ENCODE data around the gene TUT1. TPM values are rescaled to one million over a fixed set of nuclear protein-coding genes. Genes with fewer than 3 reads are reported as not detected.

The TUT1 gene
- total RNA-seq, 1 experiment from 2014 or later: 20.7 TPM

DNA sequence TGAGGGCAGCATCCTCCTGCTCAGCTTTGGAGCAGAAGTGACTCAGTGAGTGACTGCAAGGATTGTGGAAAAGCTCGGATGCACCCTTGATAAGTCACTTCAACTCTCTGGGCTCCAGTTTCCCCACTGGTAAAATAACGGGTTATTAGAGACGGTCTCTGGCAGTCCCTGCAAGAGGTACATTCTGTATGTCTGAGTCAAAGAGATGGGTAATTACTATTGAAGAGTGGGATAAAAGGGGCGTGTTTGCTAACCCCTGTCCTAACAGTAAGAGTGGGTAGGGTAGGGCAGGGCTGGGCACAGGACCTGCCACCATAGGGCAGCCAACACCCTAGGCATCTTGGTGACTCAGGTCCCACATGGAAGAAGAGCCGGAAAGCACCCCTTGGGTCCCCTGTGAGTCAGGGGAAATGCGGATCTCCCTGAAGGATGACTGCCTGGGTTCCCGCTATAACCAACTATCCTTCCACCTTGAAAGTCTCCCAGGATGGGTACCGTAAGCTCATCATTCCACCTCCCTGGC lies 37.4 kb downstream of the TUT1 start:
- peak overlapping the region; percentile 44 for H3K4me2 ChIP-seq (ENCODE audit: insufficient read depth, insufficient read length, low read length)
- H3K9me3 ChIP-seq (ENCODE audit: control insufficient read depth, low read depth, low read length): no peaks in the 10 kb centered on the region
- H3K56ac ChIP-seq (ENCODE audit: insufficient read length, low read depth, low read length): no peak overlapping the region
- H4K8ac ChIP-seq (replicated peaks; ENCODE audit: insufficient read length, low read depth, low read length): no peak overlapping the region
- WGBS (ENCODE audit: extremely low coverage, insufficient read length, low lambda C conversion rate): no CpG with 5 or more reads among the region's 8 CpGs
- TF ChIP-seq, protein P1, sequence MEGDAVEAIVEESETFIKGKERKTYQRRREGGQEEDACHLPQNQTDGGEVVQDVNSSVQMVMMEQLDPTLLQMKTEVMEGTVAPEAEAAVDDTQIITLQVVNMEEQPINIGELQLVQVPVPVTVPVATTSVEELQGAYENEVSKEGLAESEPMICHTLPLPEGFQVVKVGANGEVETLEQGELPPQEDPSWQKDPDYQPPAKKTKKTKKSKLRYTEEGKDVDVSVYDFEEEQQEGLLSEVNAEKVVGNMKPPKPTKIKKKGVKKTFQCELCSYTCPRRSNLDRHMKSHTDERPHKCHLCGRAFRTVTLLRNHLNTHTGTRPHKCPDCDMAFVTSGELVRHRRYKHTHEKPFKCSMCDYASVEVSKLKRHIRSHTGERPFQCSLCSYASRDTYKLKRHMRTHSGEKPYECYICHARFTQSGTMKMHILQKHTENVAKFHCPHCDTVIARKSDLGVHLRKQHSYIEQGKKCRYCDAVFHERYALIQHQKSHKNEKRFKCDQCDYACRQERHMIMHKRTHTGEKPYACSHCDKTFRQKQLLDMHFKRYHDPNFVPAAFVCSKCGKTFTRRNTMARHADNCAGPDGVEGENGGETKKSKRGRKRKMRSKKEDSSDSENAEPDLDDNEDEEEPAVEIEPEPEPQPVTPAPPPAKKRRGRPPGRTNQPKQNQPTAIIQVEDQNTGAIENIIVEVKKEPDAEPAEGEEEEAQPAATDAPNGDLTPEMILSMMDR (conservative IDR thresholded peaks at IDR 0.05): no peak
- H2AFZ ChIP-seq (ENCODE audit: low read length): no peak overlapping the region
- no peak overlapping the region for H3T11ph ChIP-seq (ENCODE audit: low read length)
- H2BK20ac ChIP-seq (ENCODE audit: low read depth, low read length, poor library complexity, severe bottlenecking): no peak overlapping the region
- no peak overlapping the region for H3K9ac ChIP-seq (ENCODE audit: extremely low read depth, insufficient read length, low read length)
- no peak overlapping the region for H3K23ac ChIP-seq (ENCODE audit: insufficient read length, low read depth, low read length)
- peaks cover 51 to 65% of the 10 kb centered on the region in 2 experiments for H3K4me1 Mint-ChIP-seq
- no peak overlapping the region for H3K4ac ChIP-seq (ENCODE audit: low read depth, low read length)
- H3K9me3 Mint-ChIP-seq: no peaks in the 10 kb centered on the region; a peak in 1 of 5 replicates
- peaks cover 2% of the 10 kb centered on the region for H4K20me1 ChIP-seq (ENCODE audit: control insufficient read depth, insufficient read depth, insufficient read length)
- H3K79me2 ChIP-seq (ENCODE audit: insufficient read depth, low read length): no peaks in the 10 kb centered on the region
- H3K4me1 ChIP-seq (ENCODE audit: insufficient read depth, low read length): peaks cover 22% of the 10 kb centered on the region; the same call in 1 of the 2 replicates
- H4K91ac ChIP-seq (ENCODE audit: insufficient read length, low read depth, low read length): no peak overlapping the region
- no peak overlapping the region for H2BK5ac ChIP-seq (ENCODE audit: insufficient read length, low read length)
- no peak overlapping the region for H2AK5ac ChIP-seq (ENCODE audit: insufficient read length, low read length)
- H2BK15ac ChIP-seq (ENCODE audit: low read depth, low read length): no peak overlapping the region
- H4K5ac ChIP-seq (ENCODE audit: insufficient read length, low read depth, low read length): no peak overlapping the region
- no peaks in the 10 kb centered on the region for H3K79me1 ChIP-seq (ENCODE audit: insufficient read depth, low read depth, low read length, poor library complexity, severe bottlenecking)
- H3K27ac ChIP-seq (ENCODE audit: insufficient read length, low read depth, low read length): no peak overlapping the region
- DNase-seq: no peak
- peak overlapping the region; percentile 71 to 95 (median 90); a peak in 3 of 7 replicates for H3K27ac Mint-ChIP-seq
- H3K36me3 Mint-ChIP-seq (ENCODE audit: insufficient read depth in 1 of 3, low read depth in 3 of 3): peaks cover 7 to 36% (median 27%) of the 10 kb centered on the region in 3 experiments
- H3K27me3 Mint-ChIP-seq (ENCODE audit: low read depth): peaks cover 26% of the 10 kb centered on the region
- H3K14ac ChIP-seq (ENCODE audit: insufficient read depth, low read length): peak overlapping the region; percentile 55
- H3K23me2 ChIP-seq (ENCODE audit: insufficient read length, low read depth, low read length, poor library complexity, severe bottlenecking): no peaks in the 10 kb centered on the region
- H2BK120ac ChIP-seq (ENCODE audit: low read depth, low read length, poor library complexity, severe bottlenecking): no peak overlapping the region
- H2BK12ac ChIP-seq (ENCODE audit: insufficient read length, low read depth, low read length): no peak overlapping the region
- H3K4me3 Mint-ChIP-seq: peak overlapping the region in 1 of 2 experiments; percentile 39; a peak in 1 of 5 replicates
- H3K27me3 ChIP-seq (ENCODE audit: insufficient read depth, low read length): peaks cover 3% of the 10 kb centered on the region; the same call in 1 of the 2 replicates
- H3K18ac ChIP-seq (ENCODE audit: insufficient read length, low read depth, low read length): peak overlapping the region; percentile 54

Measured in H9 (cell line).